Transverse colon (tissue), 4 donors: ENCODE data around the gene BEST4. TPM values are rescaled to one million over a fixed set of nuclear protein-coding genes. Genes with fewer than 3 reads are reported as not detected.
A peak's percentile ranks its signal among the peaks of the same experiment; 100 is the strongest.

Experiments
- DNase-seq: peaks from one replicate; pipeline ENCODE4 v3.0.0-alpha.2; 2019
- H3K27ac ChIP-seq, 4 donors: fragments of 200-600 bp; sonication (generic); 2 replicates each; pipeline ENCODE4 v1.5.1; 2016 to 2018; ENCODE audit warnings: inconsistent platforms in 4 of 4
- H3K27me3 ChIP-seq: fragments of 200-600 bp; sonication (generic); 2 replicates; pipeline ENCODE4 v1.5.1; 2017; ENCODE audit warnings: inconsistent platforms
- H3K36me3 ChIP-seq, 4 donors: fragments of 200-600 bp; sonication (generic); 2 replicates each; pipeline ENCODE4 v1.5.1; 2017 to 2019; ENCODE audit warnings: inconsistent platforms in 4 of 4
- H3K4me1 ChIP-seq, 4 donors: fragments of 200-600 bp; sonication (generic); 2 replicates each; pipeline ENCODE4 v1.5.1; 2017 to 2020; ENCODE audit warnings: inconsistent platforms in 4 of 4
- H3K4me3 ChIP-seq, 4 donors: fragments of 200-600 bp; sonication (generic); 1 replicate in 1 of 4; 2 replicates in 3 of 4; pipeline versions ENCODE4 v1.5.1 to v1.6.1; 2017 to 2019; ENCODE audit warnings: inconsistent platforms in 4 of 4
- H3K9me3 ChIP-seq, 2 donors: fragments of 200-600 bp; sonication (generic); 2 replicates each; pipeline ENCODE4 v1.5.1; 2017 to 2019; ENCODE audit warnings: inconsistent platforms in 2 of 2
- EP300 ChIP-seq: sonication (generic); formaldehyde crosslinking; IDR thresholded peaks from one replicate; pipeline ENCODE4 v1.6.1; 2017; ENCODE audit warnings: antibody characterized with exemption, low read depth
- POLR2A ChIP-seq: fragments of 450-650 bp; IDR thresholded peaks from one replicate; pipeline ENCODE4 v1.6.1; 2016; ENCODE audit warnings: antibody characterized with exemption, mild to moderate bottlenecking, moderate library complexity
- POLR2AphosphoS5 ChIP-seq, 3 donors: sonication (generic); formaldehyde crosslinking; IDR thresholded peaks; one replicate each; pipeline ENCODE4 v1.6.1; 2016; ENCODE audit warnings: antibody characterized with exemption in 3 of 3
- WGBS, 2 donors: methylation state at CpG; one replicate each; pipeline ENCODE4 v1.1.5; 2018; ENCODE audit warnings: low coverage in 1 of 2; 5-methylcytosine and 5-hydroxymethylcytosine counted together
- in situ Hi-C, 4 donors: fragments of 200-750 bp; cut with MboI; loops; one replicate each; pipeline versions ENCODE4 v1.15.0 to v1.15.1; 2017; ENCODE audit warnings: low sequenced_read_pairs in 3 of 4, low pct_ligation_motif_present in 1 of 4, low pct_unique_long_range_greater_than_20kb in 1 of 4
- intact Hi-C: fragments of 100-400 bp; cut with DNase I; formaldehyde crosslinking; loops from one replicate; pipeline ENCODE4 v1.15.1; 2023; ENCODE audit warnings: low total_unique reads
- total RNA-seq, 4 donors: library from RNA; depleted of rRNA; stranded (reverse); fragments of >200 nt; gene quantifications; one replicate each; pipeline ENCODE4 v1.1.0, GENCODE V29; 2016
- TF ChIP-seq, protein P1 (sequence below), 5 experiments: fragments of 200-600 bp in 3 of 5; fragments of 450-650 bp in 2 of 5; sonication (generic) in 3 of 5; IDR thresholded peaks; 1 replicate in 2 of 5; 2 replicates in 3 of 5; pipeline ENCODE4 v1.5.1; 2016 to 2017; ENCODE audit warnings: antibody characterized with exemption in 5 of 5, inconsistent platforms in 3 of 5, mild to moderate bottlenecking in 2 of 5, moderate library complexity in 1 of 5

BEST4 gene
- total RNA-seq, 4 donors from 2014 or later: 48.8 to 208 (median 92.3) TPM

DNA sequence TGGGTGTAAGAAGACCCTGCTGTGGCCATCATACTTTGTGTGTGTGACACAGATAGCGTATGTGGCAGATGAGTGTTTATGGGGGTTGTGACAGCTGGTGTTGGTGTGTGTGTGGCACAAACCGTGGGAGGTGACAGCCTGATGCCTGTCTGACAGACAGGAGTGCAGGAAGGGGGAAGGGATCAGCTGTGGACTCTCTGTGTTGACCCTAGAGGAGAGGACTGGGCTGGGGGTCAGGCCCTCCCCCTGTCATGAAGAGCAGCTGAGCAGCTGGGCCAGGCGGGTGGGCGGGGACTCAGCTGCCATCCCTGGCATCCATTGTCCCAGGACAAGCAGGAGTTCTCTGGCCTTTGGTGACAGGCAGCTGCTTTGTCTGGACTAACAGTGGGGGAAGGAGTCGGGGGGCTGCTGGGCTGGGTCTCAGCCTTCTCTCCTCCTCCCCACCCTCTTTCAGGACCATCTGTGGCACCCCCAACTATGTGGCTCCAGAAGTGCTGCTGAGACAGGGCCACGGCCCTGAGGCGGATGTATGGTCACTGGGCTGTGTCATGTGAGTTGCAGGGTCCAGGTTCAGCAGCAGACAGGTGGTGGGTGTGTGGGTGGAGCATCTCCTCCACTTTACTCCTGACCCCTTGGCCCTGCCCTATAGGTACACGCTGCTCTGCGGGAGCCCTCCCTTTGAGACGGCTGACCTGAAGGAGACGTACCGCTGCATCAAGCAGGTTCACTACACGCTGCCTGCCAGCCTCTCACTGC, 14.5 kb upstream of the BEST4 start:
- Histone ChIP-seq H3K9me3 (no peaks in the 10 kb centered on the region), H3K36me3 (peaks cover 0 to 6% (median 0%) of the 10 kb centered on the region in 4 donors), H3K27me3 (no peaks in the 10 kb centered on the region), H3K27ac (peak overlapping the region; percentile 26 to 90 (median 50)), H3K4me3 (peak overlapping the region in 1 of 4 donors; percentile 81), H3K4me1 (peaks cover 21 to 44% (median 31%) of the 10 kb centered on the region in 4 donors)
- in situ Hi-C loops (no loop called here), intact Hi-C loops (no loop called here)
- TF ChIP-seq EP300: no peak
- TF ChIP-seq POLR2A: no peak
- TF ChIP-seq, protein P1, sequence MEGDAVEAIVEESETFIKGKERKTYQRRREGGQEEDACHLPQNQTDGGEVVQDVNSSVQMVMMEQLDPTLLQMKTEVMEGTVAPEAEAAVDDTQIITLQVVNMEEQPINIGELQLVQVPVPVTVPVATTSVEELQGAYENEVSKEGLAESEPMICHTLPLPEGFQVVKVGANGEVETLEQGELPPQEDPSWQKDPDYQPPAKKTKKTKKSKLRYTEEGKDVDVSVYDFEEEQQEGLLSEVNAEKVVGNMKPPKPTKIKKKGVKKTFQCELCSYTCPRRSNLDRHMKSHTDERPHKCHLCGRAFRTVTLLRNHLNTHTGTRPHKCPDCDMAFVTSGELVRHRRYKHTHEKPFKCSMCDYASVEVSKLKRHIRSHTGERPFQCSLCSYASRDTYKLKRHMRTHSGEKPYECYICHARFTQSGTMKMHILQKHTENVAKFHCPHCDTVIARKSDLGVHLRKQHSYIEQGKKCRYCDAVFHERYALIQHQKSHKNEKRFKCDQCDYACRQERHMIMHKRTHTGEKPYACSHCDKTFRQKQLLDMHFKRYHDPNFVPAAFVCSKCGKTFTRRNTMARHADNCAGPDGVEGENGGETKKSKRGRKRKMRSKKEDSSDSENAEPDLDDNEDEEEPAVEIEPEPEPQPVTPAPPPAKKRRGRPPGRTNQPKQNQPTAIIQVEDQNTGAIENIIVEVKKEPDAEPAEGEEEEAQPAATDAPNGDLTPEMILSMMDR (IDR thresholded peaks at IDR 0.05): no peak
- no peak for TF ChIP-seq POLR2AphosphoS5 (IDR thresholded peaks at IDR 0.05)
- WGBS, 2 donors: 62 to 83% methylated on average over 2 to 13 of the region's 13 CpGs
- DNase-seq: no peak

DNA sequence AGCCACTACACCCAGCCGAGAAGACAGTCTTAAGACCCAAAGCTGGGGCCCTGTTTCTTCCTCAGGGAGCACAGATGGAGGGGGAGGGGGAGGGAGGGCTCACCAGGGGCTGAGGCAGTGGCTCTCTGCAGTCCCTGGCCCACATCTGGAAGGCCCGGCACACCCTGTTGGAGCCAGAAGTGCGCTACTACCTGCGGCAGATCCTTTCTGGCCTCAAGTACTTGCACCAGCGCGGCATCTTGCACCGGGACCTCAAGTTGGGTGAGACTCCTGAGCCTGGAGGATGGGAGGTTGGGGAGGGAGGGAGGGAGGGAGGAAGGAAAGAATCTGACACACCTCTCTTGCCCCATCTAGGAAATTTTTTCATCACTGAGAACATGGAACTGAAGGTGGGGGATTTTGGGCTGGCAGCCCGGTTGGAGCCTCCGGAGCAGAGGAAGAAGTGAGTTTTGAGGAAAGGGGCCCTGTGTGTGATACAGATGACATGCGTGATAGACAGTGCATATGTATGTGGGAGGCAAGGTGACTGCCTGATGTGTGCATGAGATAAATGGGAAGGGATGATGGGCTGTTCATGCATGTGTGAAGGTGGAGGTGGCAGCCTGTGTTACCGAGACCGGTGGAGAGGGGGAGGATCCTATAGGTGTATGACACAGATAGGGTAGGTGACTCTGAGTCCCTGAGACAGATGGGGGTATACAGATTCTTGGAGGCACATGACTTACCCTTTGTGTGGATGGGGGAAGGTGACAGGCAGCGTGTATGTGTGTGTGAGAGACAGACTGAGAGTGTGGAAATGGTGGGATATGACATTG, 13.7 kb upstream of the BEST4 start:
- H3K4me1 ChIP-seq: peaks cover 13 to 36% (median 23%) of the 10 kb centered on the region in 4 donors
- TF ChIP-seq POLR2AphosphoS5 (IDR thresholded peaks at IDR 0.05): no peak
- TF ChIP-seq EP300: no peak
- TF ChIP-seq, protein P1 (IDR thresholded peaks at IDR 0.05): no peak
- no peak for TF ChIP-seq POLR2A
- peak overlapping the region; percentile 26 to 90 (median 50) for H3K27ac ChIP-seq
- H3K36me3 ChIP-seq: peaks cover 0 to 6% (median 0%) of the 10 kb centered on the region in 4 donors
- intact Hi-C loops (no loop called here), in situ Hi-C loops (no loop called here)
- H3K27me3 ChIP-seq: no peaks in the 10 kb centered on the region
- DNase-seq: peak; percentile 17
- no peaks in the 10 kb centered on the region for H3K9me3 ChIP-seq
- 78 to 85% methylated on average over 4 to 13 of the region's 13 CpGs for WGBS, 2 donors
- H3K4me3 ChIP-seq: peak overlapping the region in 2 of 4 donors; percentile 81 to 91

DNA sequence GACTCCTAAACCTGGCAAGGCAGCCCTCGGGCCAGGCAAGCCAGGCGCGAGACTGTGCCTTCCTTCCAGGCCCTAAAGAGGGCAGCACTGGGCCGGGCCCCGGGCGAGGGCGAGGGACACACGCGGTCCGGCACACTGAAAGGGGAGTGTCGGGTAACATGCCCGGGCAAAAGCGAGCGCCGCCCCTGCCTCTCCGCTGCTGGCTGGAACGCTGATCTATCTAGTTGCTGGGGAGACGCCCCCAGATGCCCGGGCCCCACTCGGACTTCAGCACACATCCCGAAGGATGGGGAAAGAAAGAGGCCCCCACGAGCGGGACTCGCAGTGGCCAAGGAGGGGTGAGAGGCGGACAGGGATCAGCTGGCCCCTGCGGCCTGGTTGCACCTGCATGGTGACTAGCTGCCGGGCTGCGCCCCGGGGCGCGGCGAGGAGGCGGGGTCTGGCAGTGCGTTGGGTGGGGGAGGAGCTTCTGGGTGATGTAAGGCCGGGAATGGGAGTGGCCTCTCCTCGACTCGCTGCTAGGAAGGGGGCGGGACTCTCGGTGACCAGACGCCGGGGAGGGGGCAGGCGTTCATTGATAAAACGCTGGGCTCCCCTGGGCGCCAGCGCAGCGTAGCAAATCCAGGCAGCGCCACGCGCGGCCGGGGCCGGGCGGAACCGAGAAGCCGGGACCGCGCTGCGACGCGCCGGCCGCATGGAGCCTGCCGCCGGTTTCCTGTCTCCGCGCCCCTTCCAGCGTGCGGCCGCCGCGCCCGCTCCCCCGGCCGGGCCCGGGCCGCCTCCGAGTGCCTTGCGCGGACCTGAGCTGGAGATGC, 12.0 kb upstream of the BEST4 start, which contains the start of gene PLK3:
PLK3 (plus strand) TSS at position 608 of the 815 bp plus-strand sequence; CDS start at position 695, 87 bp downstream.
- WGBS, 2 donors: 0 to 1% methylated on average over 7 to 57 of the region's 79 CpGs
- in situ Hi-C loops (loop anchor here in 2 of 4 donors (25.0 kb wide), 2 partner anchors 212 to 512 kb away; partner anchors contain the start of genes HECTD3 (in 1 of the 2) and UROD (in 1 of the 2)), intact Hi-C loops (no loop called here)
- Histone ChIP-seq H3K4me1 (peaks cover 6 to 26% (median 16%) of the 10 kb centered on the region in 4 donors), H3K4me3 (peak within 1 kb of the TSS; percentile 58 to 91 (median 75)), H3K36me3 (no peaks in the 10 kb centered on the region), H3K27ac (peak within 1 kb of the TSS; percentile 90 to 96 (median 94)), H3K9me3 (no peaks in the 10 kb centered on the region), H3K27me3 (no peaks in the 10 kb centered on the region)
- peak; percentile 99 for DNase-seq
- TF ChIP-seq, protein P1 (IDR thresholded peaks at IDR 0.05): peak; percentile 84 to 97 (median 92)
- TF ChIP-seq EP300: peak; percentile 29
- TF ChIP-seq POLR2A: peak; percentile 92
- TF ChIP-seq POLR2AphosphoS5 (IDR thresholded peaks at IDR 0.05): peak; percentile 89 to 97 (median 97)
